DND-41 (cell line): ENCODE data around the gene LRRC61.

Source experiments
- ATAC-seq: fragments of 200-7000 bp; cut with Tn5 transposase; 3 replicates; pipeline ENCODE4 v1.9.1; 2021; ENCODE audit warnings: low read depth; ENCODE audit not compliant: insufficient read depth
- DNase-seq: peaks from one replicate; pipeline ENCODE4 v3.0.0-alpha.2; 2020
- H2AFZ ChIP-seq: 2 replicates; pipeline ENCODE4 v1.6.0; 2012; ENCODE audit warnings: low read depth, low read length
- H3K27ac ChIP-seq: 2 replicates; pipeline ENCODE4 v1.5.1; 2012; ENCODE audit warnings: low read length, inconsistent platforms
- H3K27me3 ChIP-seq: fragments of 200-600 bp; sonication (generic); 2 replicates; pipeline ENCODE4 v1.6.0; 2012; ENCODE audit warnings: low read length, mild to moderate bottlenecking, inconsistent platforms; ENCODE audit not compliant: insufficient read depth, poor library complexity
- H3K36me3 ChIP-seq: 2 replicates; pipeline ENCODE4 v1.5.1; 2012; ENCODE audit warnings: low read length, inconsistent platforms; ENCODE audit not compliant: insufficient read depth
- H3K4me1 ChIP-seq: 2 replicates; pipeline ENCODE4 v1.5.1; 2012; ENCODE audit warnings: mild to moderate bottlenecking, low read length; ENCODE audit not compliant: insufficient read depth
- H3K4me2 ChIP-seq: 2 replicates; pipeline ENCODE4 v1.6.0; 2012; ENCODE audit warnings: mild to moderate bottlenecking, moderate library complexity, low read length, inconsistent platforms; ENCODE audit not compliant: insufficient read depth
- H3K4me3 ChIP-seq, 2 experiments: fragments of 200-600 bp in 1 of 2; shearing (Covaris generic) in 1 of 2; 2 replicates each; pipeline ENCODE4 v1.5.1; 2012 to 2016; ENCODE audit warnings: inconsistent platforms in 2 of 2, low read length in 2 of 2, mild to moderate bottlenecking in 2 of 2, low read depth in 1 of 2, moderate library complexity in 1 of 2
- H3K79me2 ChIP-seq: 2 replicates; pipeline ENCODE4 v1.6.0; 2012; ENCODE audit warnings: low read length, inconsistent platforms; ENCODE audit not compliant: insufficient read depth
- H3K9ac ChIP-seq: 2 replicates; pipeline ENCODE4 v1.6.0; 2012; ENCODE audit warnings: low read depth, mild to moderate bottlenecking, inconsistent platforms, low read length, moderate library complexity
- H3K9me3 ChIP-seq: 2 replicates; pipeline ENCODE4 v1.5.1; 2012; ENCODE audit warnings: low read length, moderate library complexity, mild to moderate bottlenecking, inconsistent platforms; ENCODE audit not compliant: insufficient read depth, severe bottlenecking
- H4K20me1 ChIP-seq: 2 replicates; pipeline ENCODE4 v1.6.0; 2012; ENCODE audit warnings: low read length; ENCODE audit not compliant: insufficient read depth
- EZH2 ChIP-seq: IDR thresholded peaks from 3 replicates; pipeline ENCODE4 v1.6.1; 2012; ENCODE audit warnings: borderline replicate concordance, low read depth, mild to moderate bottlenecking, moderate library complexity, low read length, inconsistent platforms; ENCODE audit not compliant: severe bottlenecking
- TF ChIP-seq, protein P1 (sequence below): IDR thresholded peaks from 2 replicates; pipeline ENCODE4 v1.5.1; 2012; ENCODE audit warnings: borderline replicate concordance, low read length, moderate library complexity, mild to moderate bottlenecking; ENCODE audit not compliant: poor library complexity, severe bottlenecking; ENCODE audit errors: extremely low read depth

Gene LRRC61

GRCh38 chr7:150378115-150378852, 55.1 kb downstream of the LRRC61 start:
- peaks cover 80% of the 10 kb centered on the region for H3K4me1 ChIP-seq
- DNase-seq (peak; percentile 89), ATAC-seq (peak; percentile 56)
- no peaks in the 10 kb centered on the region for H3K9me3 ChIP-seq
- peak overlapping the region; percentile 98 for H3K27ac ChIP-seq
- H3K9ac ChIP-seq = peak overlapping the region; percentile 95
- peaks cover 33% of the 10 kb centered on the region for H3K36me3 ChIP-seq
- no peaks in the 10 kb centered on the region for H3K27me3 ChIP-seq
- H3K4me2 ChIP-seq = peak overlapping the region; percentile 83
- peaks cover 92% of the 10 kb centered on the region for H3K79me2 ChIP-seq
- peak overlapping the region; percentile 63 for H2AFZ ChIP-seq
- TF ChIP-seq, protein P1, sequence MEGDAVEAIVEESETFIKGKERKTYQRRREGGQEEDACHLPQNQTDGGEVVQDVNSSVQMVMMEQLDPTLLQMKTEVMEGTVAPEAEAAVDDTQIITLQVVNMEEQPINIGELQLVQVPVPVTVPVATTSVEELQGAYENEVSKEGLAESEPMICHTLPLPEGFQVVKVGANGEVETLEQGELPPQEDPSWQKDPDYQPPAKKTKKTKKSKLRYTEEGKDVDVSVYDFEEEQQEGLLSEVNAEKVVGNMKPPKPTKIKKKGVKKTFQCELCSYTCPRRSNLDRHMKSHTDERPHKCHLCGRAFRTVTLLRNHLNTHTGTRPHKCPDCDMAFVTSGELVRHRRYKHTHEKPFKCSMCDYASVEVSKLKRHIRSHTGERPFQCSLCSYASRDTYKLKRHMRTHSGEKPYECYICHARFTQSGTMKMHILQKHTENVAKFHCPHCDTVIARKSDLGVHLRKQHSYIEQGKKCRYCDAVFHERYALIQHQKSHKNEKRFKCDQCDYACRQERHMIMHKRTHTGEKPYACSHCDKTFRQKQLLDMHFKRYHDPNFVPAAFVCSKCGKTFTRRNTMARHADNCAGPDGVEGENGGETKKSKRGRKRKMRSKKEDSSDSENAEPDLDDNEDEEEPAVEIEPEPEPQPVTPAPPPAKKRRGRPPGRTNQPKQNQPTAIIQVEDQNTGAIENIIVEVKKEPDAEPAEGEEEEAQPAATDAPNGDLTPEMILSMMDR = peak; percentile 68
- no peak for TF ChIP-seq EZH2
- H4K20me1 ChIP-seq = peaks cover 25% of the 10 kb centered on the region
- H3K4me3 ChIP-seq = peak overlapping the region; percentile 69 to 74; a peak in 3 of 4 replicates

GRCh38 chr7:150378853-150379440, 55.8 kb downstream of the LRRC61 start, which contains the start of gene ZNF775:
TSS of gene ZNF775 (plus strand) at chr7:150379330. CDS start at chr7:150388471, 9,141 bp downstream.
- ATAC-seq = peak; percentile 83
- Histone ChIP-seq H3K79me2 (peaks cover 92% of the 10 kb centered on the region), H3K4me3 (peak within 1 kb of the TSS; percentile 69 to 74)

GRCh38 chr7:150379441-150380379, 56.6 kb downstream of the LRRC61 start:
- Histone ChIP-seq H3K4me2 (peak overlapping the region; percentile 83), H3K4me3 (peak overlapping the region; percentile 69 to 74), H3K36me3 (peaks cover 23% of the 10 kb centered on the region), H3K9ac (peak overlapping the region; percentile 95), H2AFZ (peak overlapping the region; percentile 56), H3K27ac (peak overlapping the region; percentile 58), H3K27me3 (no peaks in the 10 kb centered on the region), H3K79me2 (peaks cover 92% of the 10 kb centered on the region), H4K20me1 (peaks cover 22% of the 10 kb centered on the region), H3K4me1 (peaks cover 68% of the 10 kb centered on the region), H3K9me3 (no peaks in the 10 kb centered on the region)
- TF ChIP-seq EZH2 = no peak
- TF ChIP-seq, protein P1 = no peak
- ATAC-seq = no peak; the same call in 2 of the 3 replicates
- peak; percentile 52 for DNase-seq

More at GRCh38 chr7:150378853-150379440, 55.8 kb downstream of the LRRC61 start, which contains the start of gene ZNF775:
- DNase-seq = peak; percentile 94
- Histone ChIP-seq H3K4me1 (peaks cover 76% of the 10 kb centered on the region), H4K20me1 (peaks cover 22% of the 10 kb centered on the region), H3K9ac (peak within 1 kb of the TSS; percentile 95), H3K27me3 (no peaks in the 10 kb centered on the region), H3K27ac (peak within 1 kb of the TSS; percentile 98), H3K36me3 (peaks cover 27% of the 10 kb centered on the region), H3K4me2 (peak within 1 kb of the TSS; percentile 83), H3K9me3 (no peaks in the 10 kb centered on the region), H2AFZ (peak within 1 kb of the TSS; percentile 63)
- TF ChIP-seq, protein P1 = peak; percentile 7
- no peak for TF ChIP-seq EZH2
